ENCODE data around the gene PIGC. TPM values are rescaled to one million over a fixed set of nuclear protein-coding genes. Genes with fewer than 3 reads are reported as not detected.

Gene PIGC
- total and polyA plus RNA-seq, 10 of the 15 experiments (the other 5 are each of a cell fraction or from before 2014, with no cell fraction given) = 11.0 to 37.3 (median 19.6) TPM

- no peak for TF ChIP-seq SP1 (IDR thresholded peaks at IDR 0.05; ENCODE audit: low read depth, low read length)
- no peak for TF ChIP-seq NFYB (IDR thresholded peaks at IDR 0.05; ENCODE audit: insufficient read depth, low read depth, low read length)
- no peak for TF ChIP-seq USF2 (IDR thresholded peaks at IDR 0.05; ENCODE audit: borderline replicate concordance, low read depth, low read length)
- no peak for TF ChIP-seq SUPT20H (IDR thresholded peaks at IDR 0.05; ENCODE audit: borderline replicate concordance, control insufficient read depth, low read depth, low read length)
- TF ChIP-seq IRF4 (IDR thresholded peaks at IDR 0.05; ENCODE audit: low read depth, low read length) = no peak
- TF ChIP-seq SIX5 (IDR thresholded peaks at IDR 0.05; ENCODE audit: low read depth, low read length, severe bottlenecking) = peak; percentile 15
- 0 out of 2 replicates have a peak, but pooled peaks have one; percentile 65 for TF ChIP-seq RCOR1 (conservative IDR thresholded peaks at IDR 0.05; ENCODE audit: low read depth, low read length)
- TF ChIP-seq NRF1 (conservative IDR thresholded peaks at IDR 0.05; ENCODE audit: low read depth, low read length) = no peak
- no peak for TF ChIP-seq SPI1 (IDR thresholded peaks at IDR 0.05; ENCODE audit: borderline replicate concordance, insufficient read depth, low read depth, low read length)
- peak; percentile 91 for TF ChIP-seq POLR2A (IDR thresholded peaks at IDR 0.05; ENCODE audit: low read depth, low read length)
- TF ChIP-seq, protein P1, sequence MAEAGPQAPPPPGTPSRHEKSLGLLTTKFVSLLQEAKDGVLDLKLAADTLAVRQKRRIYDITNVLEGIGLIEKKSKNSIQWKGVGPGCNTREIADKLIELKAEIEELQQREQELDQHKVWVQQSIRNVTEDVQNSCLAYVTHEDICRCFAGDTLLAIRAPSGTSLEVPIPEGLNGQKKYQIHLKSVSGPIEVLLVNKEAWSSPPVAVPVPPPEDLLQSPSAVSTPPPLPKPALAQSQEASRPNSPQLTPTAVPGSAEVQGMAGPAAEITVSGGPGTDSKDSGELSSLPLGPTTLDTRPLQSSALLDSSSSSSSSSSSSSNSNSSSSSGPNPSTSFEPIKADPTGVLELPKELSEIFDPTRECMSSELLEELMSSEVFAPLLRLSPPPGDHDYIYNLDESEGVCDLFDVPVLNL (IDR thresholded peaks at IDR 0.05; ENCODE audit: low read depth, low read length) = peak; percentile 75
- TF ChIP-seq CBFB (IDR thresholded peaks at IDR 0.05; ENCODE audit: low read depth) = peak; percentile 54; the same call in 1 of the 2 replicates
- peak; percentile 26 for TF ChIP-seq MEF2B (IDR thresholded peaks at IDR 0.05; ENCODE audit: partially characterized antibody, poor library complexity, severe bottlenecking)
- TF ChIP-seq, protein P2, sequence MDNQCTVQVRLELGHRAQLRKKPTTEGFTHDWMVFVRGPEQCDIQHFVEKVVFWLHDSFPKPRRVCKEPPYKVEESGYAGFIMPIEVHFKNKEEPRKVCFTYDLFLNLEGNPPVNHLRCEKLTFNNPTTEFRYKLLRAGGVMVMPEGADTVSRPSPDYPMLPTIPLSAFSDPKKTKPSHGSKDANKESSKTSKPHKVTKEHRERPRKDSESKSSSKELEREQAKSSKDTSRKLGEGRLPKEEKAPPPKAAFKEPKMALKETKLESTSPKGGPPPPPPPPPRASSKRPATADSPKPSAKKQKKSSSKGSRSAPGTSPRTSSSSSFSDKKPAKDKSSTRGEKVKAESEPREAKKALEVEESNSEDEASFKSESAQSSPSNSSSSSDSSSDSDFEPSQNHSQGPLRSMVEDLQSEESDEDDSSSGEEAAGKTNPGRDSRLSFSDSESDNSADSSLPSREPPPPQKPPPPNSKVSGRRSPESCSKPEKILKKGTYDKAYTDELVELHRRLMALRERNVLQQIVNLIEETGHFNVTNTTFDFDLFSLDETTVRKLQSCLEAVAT (IDR thresholded peaks at IDR 0.05) = no peak
- TF ChIP-seq CEBPB (IDR thresholded peaks at IDR 0.05; ENCODE audit: borderline replicate concordance in 1 of 2, low read depth in 2 of 2, low read length in 2 of 2) = no peak
- TF ChIP-seq NFXL1 (IDR thresholded peaks at IDR 0.05; ENCODE audit: borderline replicate concordance) = no peak
- TF ChIP-seq HDAC6 (IDR thresholded peaks at IDR 0.05; ENCODE audit: unreplicated experiment) = no peak
- peak; percentile 84 for TF ChIP-seq IKZF1 (conservative IDR thresholded peaks at IDR 0.05)
- TF ChIP-seq BRCA1 (IDR thresholded peaks at IDR 0.05; ENCODE audit: low read depth, low read length) = no peak
- TF ChIP-seq SMARCA5 (IDR thresholded peaks at IDR 0.05) = peak; percentile 93
- TF ChIP-seq CREM (IDR thresholded peaks at IDR 0.05; ENCODE audit: low read depth) = peak; percentile 44; the same call in 1 of the 2 replicates
- no peak for TF ChIP-seq NR2C2 (IDR thresholded peaks at IDR 0.05; ENCODE audit: borderline replicate concordance, control insufficient read depth, insufficient read length, low read depth)
- TF ChIP-seq, protein P3, sequence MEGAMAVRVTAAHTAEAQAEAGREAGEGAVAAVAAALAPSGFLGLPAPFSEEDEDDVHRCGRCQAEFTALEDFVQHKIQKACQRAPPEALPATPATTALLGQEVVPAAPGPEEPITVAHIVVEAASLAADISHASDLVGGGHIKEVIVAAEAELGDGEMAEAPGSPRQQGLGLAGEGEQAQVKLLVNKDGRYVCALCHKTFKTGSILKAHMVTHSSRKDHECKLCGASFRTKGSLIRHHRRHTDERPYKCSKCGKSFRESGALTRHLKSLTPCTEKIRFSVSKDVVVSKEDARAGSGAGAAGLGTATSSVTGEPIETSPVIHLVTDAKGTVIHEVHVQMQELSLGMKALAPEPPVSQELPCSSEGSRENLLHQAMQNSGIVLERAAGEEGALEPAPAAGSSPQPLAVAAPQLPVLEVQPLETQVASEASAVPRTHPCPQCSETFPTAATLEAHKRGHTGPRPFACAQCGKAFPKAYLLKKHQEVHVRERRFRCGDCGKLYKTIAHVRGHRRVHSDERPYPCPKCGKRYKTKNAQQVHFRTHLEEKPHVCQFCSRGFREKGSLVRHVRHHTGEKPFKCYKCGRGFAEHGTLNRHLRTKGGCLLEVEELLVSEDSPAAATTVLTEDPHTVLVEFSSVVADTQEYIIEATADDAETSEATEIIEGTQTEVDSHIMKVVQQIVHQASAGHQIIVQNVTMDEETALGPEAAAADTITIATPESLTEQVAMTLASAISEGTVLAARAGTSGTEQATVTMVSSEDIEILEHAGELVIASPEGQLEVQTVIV (IDR thresholded peaks at IDR 0.05; ENCODE audit: borderline replicate concordance, partially characterized antibody) = peak; percentile 75
Measured at GRCh38 chr1:172443666-172444453, at the start of gene PIGC (continued).

Data from GM12878 (cell line).